GM18868 (cell line): ENCODE data around the gene ABCB6.
A peak's percentile ranks its signal among the peaks of the same experiment; 100 is the strongest.

ENCODE experiments used
- ATAC-seq: cut with Tn5 transposase; IDR thresholded peaks from one replicate; pipeline ENCODE4 v1.9.1; 2021; ENCODE audit warnings: mild to moderate bottlenecking, moderate library complexity; ENCODE audit not compliant: unreplicated experiment

ABCB6 gene

DNA sequence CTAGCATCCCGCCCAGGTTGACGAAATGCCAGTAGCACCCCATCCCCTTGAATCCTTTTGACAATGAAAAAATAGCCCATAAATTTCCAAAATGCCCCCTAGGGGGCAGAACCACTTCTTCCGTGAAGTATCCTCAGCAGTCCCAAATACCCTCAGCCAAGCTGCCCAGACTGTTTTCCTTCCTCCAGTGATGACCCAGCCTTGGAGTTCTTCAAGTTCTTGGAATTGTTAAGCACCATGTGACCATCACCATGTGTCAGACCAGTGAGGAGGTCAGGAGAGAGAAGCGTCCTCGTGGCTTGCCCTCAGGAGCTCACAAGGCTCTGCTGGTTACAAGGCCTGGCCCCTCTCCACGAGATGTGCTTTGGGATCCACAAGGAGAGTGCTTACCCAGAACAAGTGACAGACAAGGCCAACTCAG, 47.5 kb downstream of the ABCB6 start:
- ATAC-seq: no peak

DNA sequence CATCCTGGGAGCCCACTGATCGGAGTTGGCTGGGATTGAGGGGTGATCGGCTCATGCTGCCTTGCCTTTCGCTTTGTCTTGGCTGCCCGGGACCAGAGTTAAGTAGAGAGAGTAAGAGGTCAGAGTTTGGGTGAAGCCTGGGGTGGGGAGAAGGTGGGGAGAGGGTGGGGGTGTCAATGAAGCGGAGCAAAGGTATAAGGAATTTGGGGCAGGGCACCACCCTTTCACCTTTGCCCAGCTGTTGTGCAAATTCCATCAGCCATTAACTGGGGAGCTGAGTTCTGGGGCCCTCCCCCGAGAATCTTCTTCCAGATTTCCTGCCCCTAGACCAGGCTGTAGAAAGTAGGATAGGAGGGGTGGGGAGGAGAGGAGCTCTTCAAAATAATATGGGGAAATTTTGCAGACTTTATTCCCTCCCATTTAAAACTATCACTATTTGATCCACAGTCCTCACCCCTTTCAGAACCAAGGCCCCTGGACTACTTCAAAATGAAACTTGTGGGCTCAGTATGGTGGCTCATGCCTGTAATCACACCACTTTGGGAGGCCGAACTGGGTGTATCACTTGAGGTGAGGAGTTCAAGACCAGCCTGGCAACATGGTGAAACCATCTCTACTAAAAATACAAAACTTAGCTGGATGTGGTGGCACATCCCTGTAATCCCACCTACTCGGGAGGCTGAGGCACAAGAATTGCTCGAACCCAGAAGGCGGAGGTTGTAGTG, 48.7 kb downstream of the ABCB6 start, which contains the start of gene SLC23A3:
SLC23A3 (minus strand) TSS at position 100 of the 725 bp plus-strand sequence; CDS start at position 55, 45 bp downstream.
- no peak for ATAC-seq

DNA sequence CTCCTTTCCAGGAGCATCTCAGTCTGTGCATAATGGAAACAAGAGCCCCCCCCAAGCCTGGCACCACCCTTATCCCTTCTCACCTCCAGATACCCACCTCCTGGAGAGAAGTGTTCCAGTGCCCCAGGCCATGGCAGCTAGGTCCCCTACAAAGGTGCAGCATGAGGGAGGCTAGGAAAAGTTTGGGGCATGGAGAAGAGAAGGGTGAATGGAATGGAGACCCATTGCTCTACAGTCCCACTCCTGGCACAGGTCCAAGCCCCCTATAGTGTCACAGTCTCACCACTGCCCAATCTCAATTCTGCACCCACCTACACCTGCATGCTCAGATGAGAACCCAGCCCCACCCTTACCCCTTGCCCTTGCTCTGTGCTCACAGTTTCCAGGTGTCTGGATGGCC, 49.8 kb downstream of the ABCB6 start:
- ATAC-seq: no peak

DNA sequence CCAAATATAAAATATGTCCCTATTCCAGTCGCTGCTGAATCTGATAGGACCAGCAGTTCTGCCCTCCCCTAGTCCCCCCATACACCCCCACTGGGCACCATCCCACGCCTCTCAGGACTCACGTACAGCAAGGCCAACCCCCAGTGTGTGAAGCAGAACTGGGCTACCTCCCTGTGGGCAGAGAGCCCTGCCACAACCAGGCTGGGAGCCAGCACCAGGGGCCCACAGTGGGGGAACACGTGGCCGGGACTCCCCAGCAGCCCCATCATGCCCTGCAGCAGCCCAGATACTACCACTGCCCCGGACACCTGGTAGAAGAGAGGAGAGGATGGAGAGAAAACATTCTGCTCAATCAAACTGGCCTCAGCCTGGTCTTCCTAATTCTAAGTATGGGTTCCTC, 50.2 kb downstream of the ABCB6 start:
- peak; percentile 80 for ATAC-seq

DNA sequence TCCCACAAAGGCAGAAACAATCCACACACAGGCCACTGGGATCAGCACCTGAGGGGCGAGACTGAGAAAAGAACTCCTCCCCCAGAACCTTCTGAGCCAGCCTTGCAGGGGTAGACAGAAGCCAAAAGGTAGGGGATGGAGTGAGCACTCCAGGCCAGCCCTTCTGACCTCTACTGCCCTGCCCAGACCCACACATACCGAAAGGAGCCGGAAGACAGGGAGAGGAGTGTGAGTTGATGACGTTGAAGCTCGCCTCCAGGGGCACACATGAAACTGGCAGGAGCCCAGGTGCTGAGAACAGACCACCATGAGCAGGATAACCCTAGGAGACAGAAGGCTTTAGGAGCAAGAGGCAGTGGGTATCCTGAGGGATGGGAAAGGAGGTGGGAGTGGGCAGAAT, 50.8 kb downstream of the ABCB6 start:
- ATAC-seq: no peak

DNA sequence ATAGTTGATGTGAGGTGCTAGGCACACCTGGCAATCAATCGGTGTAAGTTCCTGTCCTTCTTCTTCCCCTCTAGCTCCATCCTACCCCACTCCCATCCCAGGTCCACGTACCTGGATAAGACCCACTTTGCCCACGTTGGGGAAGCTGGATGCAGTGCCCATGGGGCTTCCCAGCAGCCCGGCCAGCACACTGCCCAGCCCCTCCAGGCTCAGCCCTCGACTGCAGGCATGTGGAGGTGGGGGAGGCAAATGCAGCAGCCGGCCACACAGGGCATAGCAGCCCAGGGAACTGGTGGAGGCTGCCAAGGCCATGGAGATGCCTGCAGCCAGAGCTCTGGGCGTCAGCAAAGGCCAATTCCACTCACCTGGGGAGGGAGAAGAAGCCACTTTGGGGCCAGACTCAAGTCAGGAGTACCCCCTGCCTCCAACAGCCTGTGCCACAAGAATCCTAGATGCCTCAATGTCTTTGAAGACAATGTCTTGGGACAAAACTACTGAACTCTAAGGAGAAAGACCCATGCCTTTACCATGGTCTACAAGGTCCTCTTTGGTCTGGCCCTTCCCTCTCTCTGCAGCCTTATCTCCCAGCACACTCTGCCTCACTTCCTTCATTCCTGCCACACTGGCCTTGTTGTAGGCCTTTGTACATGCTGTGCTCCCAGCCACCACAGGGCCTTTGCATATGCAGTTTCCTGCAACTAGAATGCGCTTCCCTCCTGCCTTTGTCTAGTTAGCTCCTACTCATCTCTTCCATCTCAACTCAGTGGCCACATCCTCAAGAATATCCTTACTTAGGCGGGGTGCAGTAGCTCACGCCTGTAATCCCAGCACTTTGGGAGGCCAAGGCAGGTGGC, 53.5 kb downstream of the ABCB6 start:
- no peak for ATAC-seq

DNA sequence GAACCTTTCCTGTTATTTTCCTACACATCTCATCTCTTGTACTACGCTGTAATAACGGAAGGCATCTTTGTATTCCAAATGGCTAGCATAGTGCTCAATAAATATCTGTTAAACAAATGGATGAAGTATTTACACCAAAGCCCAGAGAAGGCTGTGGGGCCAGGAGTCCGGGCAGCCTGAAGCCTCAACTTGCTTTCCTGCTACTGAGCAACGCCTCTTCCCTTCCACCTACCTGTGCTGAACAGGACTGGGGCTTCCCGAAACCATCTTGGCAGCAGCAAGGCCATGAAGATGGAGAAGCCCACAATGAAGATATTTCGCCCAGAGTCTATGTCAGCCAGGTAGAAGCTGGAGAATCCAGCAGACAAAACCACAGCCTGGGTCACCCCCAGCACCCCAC, 55.6 kb downstream of the ABCB6 start:
- no peak for ATAC-seq

DNA sequence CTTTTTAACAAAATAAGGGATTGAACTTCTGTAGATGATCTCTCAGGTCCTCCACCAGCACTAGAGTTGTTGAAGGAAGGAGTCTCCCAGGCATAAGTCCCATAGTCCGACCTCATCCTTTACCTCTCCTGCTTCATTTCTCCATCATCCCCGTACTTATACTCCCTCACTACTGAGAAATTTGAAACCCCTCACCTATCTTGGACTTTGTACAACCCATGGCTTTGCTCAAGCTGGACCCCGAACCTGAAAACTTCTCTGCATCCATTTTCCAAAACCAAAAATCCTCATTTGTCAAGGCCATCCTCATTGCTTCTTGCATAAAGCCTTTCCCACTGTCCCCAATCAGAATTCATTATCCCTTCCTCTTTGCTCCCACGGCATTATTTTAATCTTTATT, 57.7 kb downstream of the ABCB6 start:
- ATAC-seq: no peak

DNA sequence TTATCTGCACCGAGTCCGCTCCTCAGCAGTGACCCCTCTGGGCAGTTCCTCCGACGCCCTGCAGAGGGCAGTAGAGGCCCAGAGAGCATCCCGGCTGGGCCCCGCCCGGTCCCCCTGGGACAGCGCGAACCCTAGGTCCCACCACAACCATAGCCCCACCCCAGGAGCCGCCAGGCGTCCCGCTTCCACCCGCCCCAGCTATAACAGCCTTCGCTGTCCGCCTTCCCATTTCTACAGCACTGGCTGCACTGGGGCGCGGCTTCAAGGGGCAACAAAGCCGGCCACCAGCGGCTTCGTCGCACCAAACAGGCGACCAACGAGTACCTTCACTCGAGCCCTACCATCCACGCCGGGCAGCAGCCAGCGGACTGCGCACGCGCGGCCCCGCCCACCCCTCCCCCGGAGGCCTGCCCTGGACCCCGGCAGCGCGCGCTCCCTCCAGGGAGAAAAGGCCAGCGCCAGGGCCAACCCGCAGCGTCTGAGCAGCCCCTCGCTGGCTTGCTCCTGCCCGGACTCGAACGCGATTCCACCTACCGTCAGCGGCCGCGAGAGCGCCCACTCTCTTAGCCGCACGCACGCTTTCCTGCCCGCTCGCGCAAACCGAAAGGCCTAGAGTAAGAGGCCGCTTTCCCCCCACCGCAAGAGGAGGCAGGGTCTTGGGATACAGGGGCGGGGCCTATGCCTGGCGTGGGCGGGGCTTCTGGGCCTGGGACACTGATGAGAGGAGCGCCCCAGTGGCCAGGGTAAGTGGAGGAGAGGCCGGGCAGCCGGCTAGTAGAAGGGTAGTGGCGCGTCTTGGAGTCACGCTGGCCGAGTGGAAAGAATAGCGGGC, 58.4 kb downstream of the ABCB6 start, which contains the start of gene NHEJ1:
NHEJ1 (minus strand) TSS at position 630 of the 832 bp plus-strand sequence. CDS start 2,453 bp downstream, outside the sequence.
- peak; percentile 84 for ATAC-seq
